Hypothalamus (tissue), 51 donors: ENCODE results near the gene DNAJC16.
"Not testable (repeated sequence)": the region's sequence is repeated elsewhere in the genome, so short reads cannot be mapped to it uniquely, and the experiment has no call there.

Experiments used
- DNase-seq, 51 donors: peaks; one replicate each; lab custom pipeline; 2025; lab: John Stamatoyannopoulos, UW

Gene DNAJC16

DNA sequence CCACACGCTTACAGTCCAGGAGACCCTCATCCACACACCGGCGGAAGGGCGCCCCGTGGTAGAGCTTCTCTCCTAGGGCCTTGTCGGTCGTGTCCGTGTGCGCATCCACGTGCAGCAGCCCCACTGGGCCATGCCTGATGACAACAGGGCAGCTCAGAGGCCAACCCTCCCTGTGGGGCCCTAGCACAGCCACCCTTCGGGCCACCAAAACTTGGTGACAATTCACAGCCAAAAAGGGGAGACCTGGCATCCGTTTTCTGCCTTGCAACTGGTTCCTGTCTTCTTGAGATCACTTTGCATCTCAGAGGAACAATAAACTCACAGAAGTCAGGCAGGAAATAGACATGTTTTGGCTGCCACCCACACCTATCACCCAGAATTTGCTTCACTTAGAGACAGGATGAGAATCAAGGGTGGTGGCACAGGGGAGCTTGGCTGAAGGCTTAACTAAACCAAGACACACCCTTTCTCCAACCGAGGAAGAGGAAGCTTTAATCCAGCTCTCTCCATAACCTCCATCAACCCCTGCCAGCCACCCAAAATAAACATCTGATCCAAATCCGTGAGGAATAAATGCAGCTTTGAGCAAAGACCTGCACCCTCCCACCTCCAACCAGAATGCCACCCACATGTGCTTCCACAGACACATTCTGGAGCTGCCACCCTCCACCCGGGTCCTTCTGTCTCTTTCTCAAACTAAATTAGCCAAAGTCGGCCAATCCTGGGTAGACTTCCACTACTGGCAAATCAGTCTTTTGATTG lies 52.5 kb downstream of the DNAJC16 start:
- DNase-seq, result peak in 2 of 51 donors; percentile 19 to 63

GRCh38 chr1:15579683-15580047 lies 53.0 kb downstream of the DNAJC16 start:
- DNase-seq, result no peak

GRCh38 chr1:15583016-15583706 lies 56.5 kb downstream of the DNAJC16 start:
- DNase-seq, result no peak

GRCh38 chr1:15584489-15585363 lies 58.1 kb downstream of the DNAJC16 start, which contains the start of gene AGMAT:
TSS of gene AGMAT (minus strand) at chr1:15585051. CDS start at chr1:15584967, 84 bp downstream.
- DNase-seq, result peak in 5 of 51 donors; percentile 20 to 29 (median 20)

- no peak for DNase-seq
These were observed 65.6 kb downstream of the DNAJC16 start for GRCh38 chr1:15592285-15592684.

DNA sequence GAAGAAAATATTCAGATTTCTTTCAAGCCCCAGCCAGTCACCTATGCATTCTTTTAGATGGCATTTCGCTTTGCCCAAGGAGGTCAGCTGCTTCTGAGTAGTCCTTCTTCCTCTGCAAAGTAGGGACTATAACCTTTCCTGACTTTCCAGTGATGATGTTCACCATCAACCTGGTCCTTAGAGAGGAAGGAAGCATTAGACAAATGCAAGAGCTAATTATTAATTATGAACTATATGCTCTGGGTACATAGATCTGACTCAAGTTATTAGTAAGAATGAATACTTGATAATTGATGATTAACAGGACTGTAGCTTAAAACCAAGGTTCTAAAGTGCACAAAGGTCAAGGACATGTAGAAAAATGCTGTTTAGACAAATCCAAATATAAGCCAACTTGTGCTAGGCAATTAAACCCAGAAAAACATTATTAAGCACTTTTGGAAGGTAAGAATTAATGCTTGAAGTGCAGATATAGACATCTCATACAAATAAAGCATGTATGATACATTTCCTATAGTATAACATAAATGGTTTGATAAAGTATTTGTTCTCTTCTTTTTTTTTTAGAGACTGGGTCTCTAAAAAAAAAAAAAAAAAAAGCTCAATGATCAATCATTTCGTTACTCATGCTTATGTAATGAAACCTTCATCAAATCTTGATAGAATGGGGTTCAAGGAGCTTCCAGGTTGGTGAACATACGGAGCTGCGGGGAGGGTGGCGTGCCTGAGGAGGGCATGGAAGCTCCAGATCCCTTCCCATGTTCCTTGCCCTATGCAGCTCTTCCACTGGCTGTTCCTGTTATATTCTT lies 69.4 kb downstream of the DNAJC16 start:
- no peak for DNase-seq

DNA sequence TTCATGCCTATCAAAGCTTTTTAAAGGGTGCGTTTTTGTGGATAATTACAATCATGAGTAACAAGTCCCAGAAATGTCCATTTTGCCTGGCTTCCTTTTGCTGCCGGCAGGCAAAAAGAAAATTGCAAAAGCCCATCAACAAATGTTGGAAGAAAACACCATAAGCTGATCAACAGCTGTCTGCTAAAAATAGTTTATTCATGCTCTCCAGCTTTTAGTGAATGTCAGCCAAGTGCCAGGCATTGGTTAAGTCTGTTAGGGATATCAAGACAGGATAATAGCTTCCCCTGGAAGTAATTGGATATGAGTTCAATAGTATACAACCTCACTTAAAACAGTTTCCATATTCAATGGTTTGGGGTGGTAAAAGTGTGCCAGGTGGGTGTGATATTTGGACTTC lies 71.8 kb downstream of the DNAJC16 start:
- no peak for DNase-seq

DNA sequence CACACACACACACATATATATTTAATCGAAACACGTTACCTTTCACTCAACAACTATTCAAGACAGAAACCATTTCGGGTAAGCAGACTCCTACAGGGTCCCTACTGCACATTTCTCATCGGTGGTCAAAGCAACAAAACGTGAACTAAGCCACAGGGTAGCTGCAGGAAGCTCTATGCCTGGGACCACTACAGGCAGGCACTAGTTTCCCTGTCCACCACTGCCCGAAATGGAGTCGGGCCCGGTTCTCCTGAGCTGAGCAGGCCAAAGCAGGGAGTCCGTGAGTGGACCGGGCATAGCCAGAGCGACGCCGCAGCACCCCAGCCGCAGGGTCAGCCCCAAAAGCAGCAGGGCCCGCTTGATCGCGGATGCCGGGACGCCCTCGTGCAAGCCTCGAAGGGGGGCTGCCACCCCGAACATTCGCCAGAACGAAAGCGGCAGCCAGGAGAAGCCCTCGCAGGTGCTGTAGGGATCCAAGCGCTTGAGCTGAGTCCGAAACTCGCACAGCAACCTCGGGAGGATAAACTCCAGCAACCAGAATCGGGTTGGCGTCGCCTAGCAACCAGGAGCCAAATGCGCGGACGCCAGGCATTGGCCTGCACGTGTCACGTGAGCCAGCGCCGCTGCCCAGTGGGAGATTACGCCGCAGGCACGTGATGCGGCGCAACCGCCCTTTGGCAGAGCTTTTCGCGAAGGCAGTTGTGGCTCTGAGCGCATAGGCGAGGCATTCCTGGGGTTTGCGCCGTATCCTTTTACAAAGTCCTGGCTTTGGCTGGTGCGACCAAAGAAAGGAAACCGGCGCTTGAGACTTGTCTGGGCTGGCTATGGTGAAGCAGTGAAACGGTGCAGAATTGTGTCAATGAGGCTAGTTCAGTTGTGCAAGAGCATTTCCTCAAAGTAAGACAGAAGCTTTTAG lies 76.7 kb downstream of the DNAJC16 start:
- DNase-seq, result peak; percentile 64 to 98 (median 93)

GRCh38 chr1:15603966-15604282 lies 77.3 kb downstream of the DNAJC16 start:
- not testable (repeated sequence) for DNase-seq

DNA sequence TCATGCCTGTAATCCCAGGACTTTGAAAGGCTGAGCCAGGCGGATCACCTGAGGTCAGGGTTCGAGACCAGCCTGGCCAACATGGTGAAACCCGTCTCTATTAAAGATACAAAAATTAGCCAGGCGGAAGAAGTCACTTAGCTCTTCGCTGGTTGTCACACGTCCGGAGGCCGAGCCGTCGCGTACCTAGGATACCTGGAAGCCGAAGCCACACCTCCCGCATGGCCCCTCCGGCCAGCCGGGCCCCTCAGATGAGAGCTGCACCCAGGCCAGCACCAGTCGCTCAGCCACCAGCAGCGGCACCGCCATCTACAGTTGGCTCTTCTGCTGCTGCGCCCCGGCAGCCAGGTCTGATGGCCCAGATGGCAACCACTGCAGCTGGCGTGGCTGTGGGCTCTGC lies 77.8 kb downstream of the DNAJC16 start:
- DNase-seq, result not testable (repeated sequence)

DNA sequence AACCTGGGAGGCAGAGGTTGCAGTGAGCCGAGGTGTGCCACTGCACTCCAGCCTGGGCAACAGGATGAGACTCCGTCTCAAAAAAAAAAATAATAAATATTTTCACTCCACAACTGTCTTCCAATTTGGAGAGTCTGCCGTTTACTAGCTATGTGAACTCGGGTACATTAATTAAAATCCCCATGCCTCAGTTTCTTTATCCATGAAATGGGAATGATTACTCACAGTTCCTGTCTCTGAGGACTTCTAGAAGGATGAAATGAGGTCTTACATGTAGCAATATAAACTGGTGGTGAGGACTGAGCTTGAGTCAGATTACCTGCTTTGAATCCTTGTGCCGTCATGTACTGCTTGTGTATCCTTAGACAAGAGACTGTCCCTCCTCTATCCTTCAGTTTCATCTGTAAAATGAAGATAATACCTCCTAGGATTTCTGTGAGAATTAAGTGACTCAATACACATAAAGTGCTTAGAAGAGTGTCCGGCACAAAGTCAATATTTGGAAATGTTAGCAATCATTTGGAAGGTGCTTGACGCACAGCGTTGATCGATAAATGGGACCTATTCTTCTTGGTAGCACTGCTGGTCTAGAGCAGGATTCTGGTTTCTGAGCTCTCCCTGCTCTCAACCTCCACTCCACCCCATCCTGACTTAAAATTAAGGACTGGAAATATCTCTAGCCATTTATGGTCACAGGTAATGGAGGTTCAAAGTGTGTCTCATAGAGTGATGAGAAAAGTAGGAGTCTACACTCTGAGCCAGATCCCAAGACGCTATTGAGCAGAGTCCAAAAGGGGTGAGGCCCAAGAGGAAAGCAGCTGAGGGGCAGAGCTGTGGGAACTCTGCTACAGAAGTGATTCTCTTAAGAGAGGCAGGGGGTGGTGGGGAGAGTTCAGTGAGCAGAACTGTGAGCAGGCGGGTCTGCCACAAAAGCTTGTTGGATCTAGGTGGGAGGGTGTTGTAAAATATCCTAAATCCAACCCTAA lies 79.0 kb downstream of the DNAJC16 start:
- no peak for DNase-seq

DNA sequence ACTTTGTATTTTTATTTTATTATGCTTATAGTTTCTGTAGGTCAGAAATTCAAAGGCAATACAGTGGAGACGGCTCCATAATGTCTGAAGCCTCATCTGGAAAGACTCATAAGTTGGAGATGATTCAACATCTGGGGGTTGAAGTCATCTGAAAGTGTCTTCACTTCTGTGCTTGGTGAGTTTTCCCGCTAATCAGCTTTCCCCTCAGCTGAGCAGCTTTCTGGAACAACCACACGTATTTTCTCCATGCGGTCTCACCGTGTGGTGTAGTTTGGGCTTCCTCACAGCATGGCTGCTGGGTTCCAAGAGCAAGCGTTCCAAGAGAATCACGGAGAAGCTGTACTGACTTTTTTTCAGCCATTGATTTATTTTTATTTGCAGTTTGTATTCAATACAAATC lies 83.0 kb downstream of the DNAJC16 start:
- no peak for DNase-seq

DNA sequence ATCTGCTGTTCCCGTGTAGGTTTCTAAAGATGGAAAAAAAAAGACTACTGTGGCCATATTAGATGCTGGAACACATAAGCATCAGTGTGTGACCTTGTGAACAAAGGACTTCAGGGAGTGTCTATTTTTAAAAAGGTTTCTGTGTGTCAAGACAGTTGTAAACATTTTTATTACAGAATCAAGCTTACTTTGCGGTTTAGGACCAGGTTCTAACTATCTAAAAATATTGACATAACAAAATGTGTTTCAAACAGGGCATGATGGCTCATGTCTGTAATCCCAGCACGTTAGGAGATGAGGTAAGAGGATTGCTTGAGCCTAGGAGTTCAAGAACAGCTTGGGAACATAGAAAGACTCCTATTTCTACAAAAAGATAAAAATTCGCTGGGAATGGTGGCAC lies 83.5 kb downstream of the DNAJC16 start:
- DNase-seq, result no peak

GRCh38 chr1:15616373-15617172 lies 89.9 kb downstream of the DNAJC16 start:
- peak in 2 of 51 donors; percentile 25 to 26 for DNase-seq

DNA sequence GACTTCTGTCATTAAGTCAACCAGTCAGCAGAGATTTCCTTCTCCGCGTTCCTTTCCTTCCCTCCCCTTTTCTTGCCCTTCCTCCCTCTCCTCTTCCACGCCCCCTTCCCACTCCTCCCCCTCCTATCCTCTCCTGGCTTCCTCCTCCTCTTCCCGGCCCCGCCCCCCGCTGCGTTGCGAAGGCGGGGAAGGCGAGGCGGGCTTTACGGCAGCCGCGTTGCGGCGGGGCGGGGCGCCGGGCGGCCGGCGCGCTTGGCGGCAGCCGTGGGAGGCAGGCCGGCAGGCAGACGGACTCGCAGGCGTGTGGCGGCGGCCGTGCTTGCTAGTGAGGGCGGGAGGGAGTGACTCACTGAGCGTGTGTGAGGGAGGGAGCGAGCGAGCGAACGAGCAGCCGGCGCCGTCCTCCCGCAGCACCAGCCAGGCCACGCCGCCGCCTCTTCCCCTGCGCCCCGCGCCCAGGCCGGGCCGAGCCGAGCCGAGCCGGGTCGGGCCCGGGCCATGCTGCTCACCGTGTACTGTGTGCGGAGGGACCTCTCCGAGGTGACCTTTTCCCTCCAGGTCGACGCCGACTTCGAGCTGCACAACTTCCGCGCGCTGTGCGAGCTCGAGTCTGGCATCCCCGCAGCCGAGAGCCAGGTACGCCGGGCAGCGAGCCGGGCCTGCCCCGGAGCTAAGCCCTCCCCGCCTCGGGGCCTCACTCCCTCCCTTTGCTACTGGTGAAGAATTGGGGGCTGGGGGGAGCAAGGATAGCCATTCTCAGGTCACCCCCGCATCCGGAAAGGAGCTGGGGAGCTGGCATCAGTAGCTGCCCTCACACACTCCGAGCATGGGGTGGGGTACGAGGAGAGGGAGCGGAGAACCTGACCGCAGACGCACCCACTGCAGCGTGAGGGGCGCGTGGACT lies 90.8 kb downstream of the DNAJC16 start, which contains the start of gene DDI2:
TSS of gene DDI2 (plus strand) at position 286 of the 904 bp plus-strand sequence. CDS start at position 499, 213 bp downstream.
- DNase-seq, result peak; percentile 36 to 98 (median 90)

GRCh38 chr1:15618077-15618654 lies 91.5 kb downstream of the DNAJC16 start:
- DNase-seq, result peak in 1 of 51 donors; percentile 12
